CD14-positive monocyte (primary cell): ENCODE data around the gene ILK. TPM values are rescaled to one million over a fixed set of nuclear protein-coding genes. Genes with fewer than 3 reads are reported as not detected.

Experiments used
- DNase-seq, 3 donors: peaks; one replicate each; pipeline ENCODE4 v3.0.0-alpha.2; 2011 to 2022
- H2AFZ ChIP-seq: 2 replicates; pipeline ENCODE4 v1.6.0; 2012; ENCODE audit warnings: mild to moderate bottlenecking, low read depth, low read length, inconsistent platforms; ENCODE audit not compliant: insufficient read depth, poor library complexity, severe bottlenecking
- H3K27ac ChIP-seq, 2 donors: 1 replicate in 1 of 2; 2 replicates in 1 of 2; pipeline ENCODE4 v1.5.1; 2012 to 2013; ENCODE audit warnings: low read length in 2 of 2, control low read depth in 1 of 2, inconsistent platforms in 1 of 2, low read depth in 1 of 2, mild to moderate bottlenecking in 1 of 2
- H3K27me3 ChIP-seq, 2 donors: one replicate each; pipeline versions ENCODE4 v1.6.0 to v1.6.1; 2011 to 2013; ENCODE audit warnings: low read length in 2 of 2; ENCODE audit not compliant: control insufficient read depth in 2 of 2, insufficient read depth in 2 of 2
- H3K36me3 ChIP-seq, 2 donors: replicated peaks in 1 of 2; 1 replicate in 1 of 2; 2 replicates in 1 of 2; pipeline versions ENCODE4 v1.5.1 to v1.6.1; 2012 to 2013; ENCODE audit warnings: low read length in 2 of 2, control low read depth in 1 of 2, inconsistent platforms in 1 of 2, mild to moderate bottlenecking in 1 of 2; ENCODE audit not compliant: insufficient read depth in 2 of 2, control insufficient read depth in 1 of 2
- H3K4me1 ChIP-seq, 2 donors: 1 replicate in 1 of 2; 2 replicates in 1 of 2; pipeline versions ENCODE4 v1.5.1 to v1.6.1; 2012 to 2013; ENCODE audit warnings: low read length in 2 of 2, control low read depth in 1 of 2, inconsistent platforms in 1 of 2, mild to moderate bottlenecking in 1 of 2, moderate library complexity in 1 of 2; ENCODE audit not compliant: insufficient read depth in 2 of 2, control insufficient read depth in 1 of 2
- H3K4me2 ChIP-seq: replicated peaks from 2 replicates; pipeline ENCODE3; 2012; ENCODE audit warnings: low read length, moderate library complexity, mild to moderate bottlenecking; ENCODE audit not compliant: poor library complexity, severe bottlenecking; ENCODE audit errors: extremely low read depth
- H3K4me3 ChIP-seq, 3 experiments: fragments of 200-600 bp in 1 of 3; sonication (generic) in 1 of 3; replicated peaks in 1 of 3; 1 replicate in 2 of 3; 2 replicates in 1 of 3; pipeline ENCODE4 v1.5.1; 2011 to 2013; ENCODE audit warnings: low read length in 3 of 3, mild to moderate bottlenecking in 3 of 3, control low read depth in 2 of 3, low read depth in 2 of 3, inconsistent platforms in 1 of 3, moderate library complexity in 1 of 3
- H3K79me2 ChIP-seq: 2 replicates; pipeline ENCODE4 v1.6.0; 2012; ENCODE audit warnings: mild to moderate bottlenecking, control low read depth, inconsistent platforms, low read length, moderate library complexity; ENCODE audit not compliant: insufficient read depth
- H3K9ac ChIP-seq: 2 replicates; pipeline ENCODE4 v1.6.0; 2017; ENCODE audit warnings: low read length, mild to moderate bottlenecking; ENCODE audit not compliant: insufficient read depth, poor library complexity, severe bottlenecking
- H3K9me3 ChIP-seq, 2 donors: replicated peaks in 1 of 2; 1 replicate in 1 of 2; 2 replicates in 1 of 2; pipeline versions ENCODE4 v1.5.1 to v1.6.1; 2012 to 2013; ENCODE audit warnings: low read length in 2 of 2, control low read depth in 1 of 2; ENCODE audit not compliant: control insufficient read depth in 1 of 2, insufficient read depth in 1 of 2
- H4K20me1 ChIP-seq: 2 replicates; pipeline ENCODE4 v1.6.0; 2012; ENCODE audit warnings: mild to moderate bottlenecking, low read length, control low read depth, moderate library complexity; ENCODE audit not compliant: insufficient read depth
- H3K27ac Mint-ChIP-seq, 7 donors: one replicate each; pipeline ENCODE4 v1.8.0; 2020; ENCODE audit warnings: mild to moderate bottlenecking in 7 of 7, mixed read lengths in 7 of 7, moderate library complexity in 6 of 7, inconsistent platforms in 2 of 7
- H3K27me3 Mint-ChIP-seq, 3 donors: one replicate each; pipeline ENCODE4 v1.8.0; 2021 to 2022; ENCODE audit warnings: low read depth in 3 of 3, mild to moderate bottlenecking in 3 of 3, mixed read lengths in 3 of 3, moderate library complexity in 3 of 3, inconsistent platforms in 1 of 3
- H3K36me3 Mint-ChIP-seq, 2 donors: one replicate each; pipeline ENCODE4 v1.8.0; 2020; ENCODE audit warnings: mixed read lengths in 2 of 2, inconsistent platforms in 1 of 2, mild to moderate bottlenecking in 1 of 2
- H3K4me1 Mint-ChIP-seq: one replicate; pipeline ENCODE4 v1.8.0; 2020; ENCODE audit warnings: mild to moderate bottlenecking, mixed read lengths
- H3K4me3 Mint-ChIP-seq, 2 donors: one replicate each; pipeline ENCODE4 v1.8.0; 2020; ENCODE audit warnings: mild to moderate bottlenecking in 2 of 2, mixed read lengths in 2 of 2, moderate library complexity in 1 of 2
- H3K9me3 Mint-ChIP-seq, 7 donors: one replicate each; pipeline ENCODE4 v1.8.0; 2020 to 2022; ENCODE audit warnings: mixed read lengths in 7 of 7, mild to moderate bottlenecking in 6 of 7, moderate library complexity in 6 of 7, inconsistent platforms in 2 of 7
- CTCF ChIP-seq: fragments of 200-600 bp; IDR thresholded peaks from one replicate; pipeline ENCODE4 v1.8.0; 2022; ENCODE audit warnings: antibody characterized with exemption, mild to moderate bottlenecking
- WGBS: methylation state at CpG from one replicate; pipeline ENCODE4 v1.1.5; 2013; ENCODE audit warnings: missing lambda C conversion rate; ENCODE audit not compliant: insufficient coverage; 5-methylcytosine and 5-hydroxymethylcytosine counted together
- intact Hi-C, 2 donors: fragments of 100-400 bp; cut with micrococcal nuclease; formaldehyde crosslinking; loops; one replicate each; pipeline versions ENCODE4 v1.15.0 to v1.15.1; 2023
- polyA plus RNA-seq, 3 donors: library from polyadenylated mRNA; depleted of rRNA in 1 of 3; unstranded in 2 of 3; stranded (reverse) in 1 of 3; fragments of 300-500 nt in 2 of 3; fragments of >200 nt in 1 of 3; fragmentation: Illumina TruSeq in 2 of 3; gene quantifications; 1 replicate in 2 of 3; 2 replicates in 1 of 3; pipeline ENCODE4 v1.2.3, GENCODE V29; 2012 to 2021

ILK gene
- polyA plus RNA-seq, 3 donors = 165 to 271 (median 250) TPM

- Mint-ChIP-seq H3K4me3 (no peak overlapping the region), H3K4me1 (peaks cover 7% of the 10 kb centered on the region)
- intact Hi-C loops = no loop called here
These were observed 26.0 kb downstream of the ILK start for GRCh38 chr11:6629573-6629891.

GRCh38 chr11:6629892-6630631, 26.5 kb downstream of the ILK start:
- Mint-ChIP-seq H3K36me3 (no peaks in the 10 kb centered on the region), H3K4me1 (peaks cover 7% of the 10 kb centered on the region), H3K9me3 (peaks cover 0 to 9% (median 0%) of the 10 kb centered on the region in 7 donors), H3K27me3 (peaks cover 0 to 2% (median 0%) of the 10 kb centered on the region in 3 donors), H3K4me3 (no peak overlapping the region), H3K27ac (no peak overlapping the region)
- WGBS = 96% methylated on average over 101 of the region's 102 CpGs
- Histone ChIP-seq H3K4me3 (no peak overlapping the region), H3K9ac (no peak overlapping the region), H3K9me3 (no peaks in the 10 kb centered on the region), H3K27me3 (no peaks in the 10 kb centered on the region), H3K79me2 (no peaks in the 10 kb centered on the region), H3K4me1 (peaks cover 17 to 20% of the 10 kb centered on the region in 2 donors), H3K27ac (no peak overlapping the region), H3K4me2 (no peak overlapping the region), H2AFZ (no peak overlapping the region), H3K36me3 (no peaks in the 10 kb centered on the region), H4K20me1 (no peaks in the 10 kb centered on the region)
- intact Hi-C loops = no loop called here
- no peak for TF ChIP-seq CTCF
- DNase-seq = no peak

More at GRCh38 chr11:6629573-6629891, 26.0 kb downstream of the ILK start:
- no peak overlapping the region for H3K9ac ChIP-seq
- H3K79me2 ChIP-seq = no peaks in the 10 kb centered on the region
- no peaks in the 10 kb centered on the region for H3K9me3 ChIP-seq
- WGBS = 97% methylated on average over 20 of the region's 24 CpGs
- DNase-seq = no peak
- no peak for TF ChIP-seq CTCF
- H3K27ac Mint-ChIP-seq = no peak overlapping the region
- no peak overlapping the region for H3K27ac ChIP-seq
- H3K36me3 ChIP-seq = no peaks in the 10 kb centered on the region
- H3K4me3 ChIP-seq = no peak overlapping the region
- peaks cover 0 to 9% (median 0%) of the 10 kb centered on the region in 7 donors for H3K9me3 Mint-ChIP-seq
- no peak overlapping the region for H2AFZ ChIP-seq
- no peaks in the 10 kb centered on the region for H4K20me1 ChIP-seq
- H3K27me3 ChIP-seq = no peaks in the 10 kb centered on the region
- peaks cover 0 to 2% (median 0%) of the 10 kb centered on the region in 3 donors for H3K27me3 Mint-ChIP-seq
- H3K4me1 ChIP-seq = peaks cover 12 to 14% of the 10 kb centered on the region in 2 donors
- no peaks in the 10 kb centered on the region for H3K36me3 Mint-ChIP-seq
- H3K4me2 ChIP-seq = no peak overlapping the region
